ENCODE data around the gene HSBP1L1. TPM values are rescaled to one million over a fixed set of nuclear protein-coding genes. Genes with fewer than 3 reads are reported as not detected.

Gene HSBP1L1
- polyA plus RNA-seq, 1 of the 3 experiments (the other 2 are of a cell fraction) = 7.4 TPM

- H3K9me2 ChIP-seq = no peaks in the 10 kb centered on the region
- POLR2A ChIA-PET = no interaction called here
- no peak for TF ChIP-seq PBX3 (IDR thresholded peaks at IDR 0.05)
- TF ChIP-seq FOXJ3 (CRISPR knock-in tag; IDR thresholded peaks at IDR 0.05) = no peak
- no peak for TF ChIP-seq RFX5 (IDR thresholded peaks at IDR 0.05; ENCODE audit: low read length)
- TF ChIP-seq EZH2phosphoT487 (IDR thresholded peaks at IDR 0.05; ENCODE audit: borderline replicate concordance, low read depth) = no peak
- no peak for TF ChIP-seq FOXM1 (IDR thresholded peaks at IDR 0.05; ENCODE audit: low read depth)
- TF ChIP-seq SIN3A (IDR thresholded peaks at IDR 0.05; ENCODE audit: borderline replicate concordance, low read depth, low read length) = no peak
- TF ChIP-seq TCF12 (IDR thresholded peaks at IDR 0.05) = no peak
- TF ChIP-seq SMC3 (IDR thresholded peaks at IDR 0.05; ENCODE audit: low read depth, low read length) = no peak
- no peak for TF ChIP-seq USF2 (IDR thresholded peaks at IDR 0.05; ENCODE audit: borderline replicate concordance, low read depth, low read length)
- TF ChIP-seq GABPA (IDR thresholded peaks at IDR 0.05; ENCODE audit: low read depth) = no peak
- no peak for TF ChIP-seq REST (IDR thresholded peaks at IDR 0.05; ENCODE audit: low read depth, low read length)
- TF ChIP-seq MAX (IDR thresholded peaks at IDR 0.05; ENCODE audit: low read depth) = no peak
- TF ChIP-seq MEF2A (IDR thresholded peaks at IDR 0.05; ENCODE audit: borderline replicate concordance, low read depth) = no peak
- TF ChIP-seq IRF3 (IDR thresholded peaks at IDR 0.05; ENCODE audit: low read depth, low read length) = no peak
- H3F3A ChIP-seq (replicated peaks; ENCODE audit: insufficient read depth) = no peaks in the 10 kb centered on the region
- no peaks in the 10 kb centered on the region for H3K27me3 ChIP-seq (ENCODE audit: insufficient read depth)
- no peak for DNase-seq
- H2AFZ ChIP-seq (ENCODE audit: low read depth) = no peak overlapping the region
- no peak overlapping the region for H3K27ac ChIP-seq (ENCODE audit: low read depth in 2 of 2, low read length in 1 of 2)
- no peak overlapping the region for H3K9ac ChIP-seq
- H3K4me2 ChIP-seq = no peak overlapping the region
- peaks cover 3 to 6% of the 10 kb centered on the region in 2 experiments for H3K36me3 ChIP-seq (replicated peaks in 1 of 2; ENCODE audit: control insufficient read depth in 1 of 2, insufficient read depth in 2 of 2, low read length in 1 of 2)
- peaks cover 2% of the 10 kb centered on the region; the same call in 1 of the 2 replicates for H3K79me2 ChIP-seq (ENCODE audit: insufficient read depth)
- H3K4me1 ChIP-seq (ENCODE audit: control insufficient read depth in 1 of 2, insufficient read depth in 2 of 2, low read depth in 1 of 2, low read length in 1 of 2) = no peaks in the 10 kb centered on the region
- H4K20me1 ChIP-seq (ENCODE audit: insufficient read depth) = no peaks in the 10 kb centered on the region
- H3K4me3 ChIP-seq (ENCODE audit: low read depth in 2 of 2, low read length in 1 of 2) = no peak overlapping the region
- 95% methylated on average over 17 of the region's 17 CpGs for WGBS (ENCODE audit: low lambda C conversion rate)
- H3K9me3 ChIP-seq = no peaks in the 10 kb centered on the region
- CTCF ChIA-PET = no interaction called here
Measured at GRCh38 chr18:79922971-79923411, 41.5 kb upstream of the HSBP1L1 start.
